Stomach (tissue), 4 donors: ENCODE results near the gene CCR5AS.

ENCODE experiments used
- POLR2AphosphoS5 ChIP-seq, 3 donors: sonication (generic); formaldehyde crosslinking; IDR thresholded peaks; one replicate each; pipeline ENCODE4 v1.6.1; 2016; ENCODE audit warnings: antibody characterized with exemption in 3 of 3
- TF ChIP-seq, protein P1 (sequence below), 7 experiments: fragments of 450-650 bp in 4 of 7; fragments of 200-600 bp in 3 of 7; sonication (generic) in 3 of 7; IDR thresholded peaks; one replicate each; pipeline ENCODE4 v1.5.1; 2016 to 2019; ENCODE audit warnings: antibody characterized with exemption in 7 of 7, control low read depth in 2 of 7, mild to moderate bottlenecking in 1 of 7

DNA sequence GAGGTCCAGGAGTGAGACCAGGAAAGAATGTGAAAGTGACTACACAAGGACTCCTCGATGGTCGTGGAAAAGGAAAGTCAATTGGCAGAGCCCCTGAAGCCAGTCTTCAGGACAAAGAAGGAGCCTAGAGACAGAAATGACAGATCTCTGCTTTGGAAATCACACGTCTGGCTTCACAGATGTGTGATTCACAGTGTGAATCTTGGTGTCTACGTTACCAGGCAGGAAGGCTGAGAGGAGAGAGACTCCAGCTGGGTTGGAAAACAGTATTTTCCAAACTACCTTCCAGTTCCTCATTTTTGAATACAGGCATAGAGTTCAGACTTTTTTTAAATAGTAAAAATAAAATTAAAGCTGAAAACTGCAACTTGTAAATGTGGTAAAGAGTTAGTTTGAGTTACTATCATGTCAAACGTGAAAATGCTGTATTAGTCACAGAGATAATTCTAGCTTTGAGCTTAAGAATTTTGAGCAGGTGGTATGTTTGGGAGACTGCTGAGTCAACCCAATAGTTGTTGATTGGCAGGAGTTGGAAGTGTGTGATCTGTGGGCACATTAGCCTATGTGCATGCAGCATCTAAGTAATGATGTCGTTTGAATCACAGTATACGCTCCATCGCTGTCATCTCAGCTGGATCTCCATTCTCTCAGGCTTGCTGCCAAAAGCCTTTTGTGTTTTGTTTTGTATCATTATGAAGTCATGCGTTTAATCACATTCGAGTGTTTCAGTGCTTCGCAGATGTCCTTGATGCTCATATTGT, 47.0 kb downstream of the CCR5AS start:
- TF ChIP-seq, protein P1, sequence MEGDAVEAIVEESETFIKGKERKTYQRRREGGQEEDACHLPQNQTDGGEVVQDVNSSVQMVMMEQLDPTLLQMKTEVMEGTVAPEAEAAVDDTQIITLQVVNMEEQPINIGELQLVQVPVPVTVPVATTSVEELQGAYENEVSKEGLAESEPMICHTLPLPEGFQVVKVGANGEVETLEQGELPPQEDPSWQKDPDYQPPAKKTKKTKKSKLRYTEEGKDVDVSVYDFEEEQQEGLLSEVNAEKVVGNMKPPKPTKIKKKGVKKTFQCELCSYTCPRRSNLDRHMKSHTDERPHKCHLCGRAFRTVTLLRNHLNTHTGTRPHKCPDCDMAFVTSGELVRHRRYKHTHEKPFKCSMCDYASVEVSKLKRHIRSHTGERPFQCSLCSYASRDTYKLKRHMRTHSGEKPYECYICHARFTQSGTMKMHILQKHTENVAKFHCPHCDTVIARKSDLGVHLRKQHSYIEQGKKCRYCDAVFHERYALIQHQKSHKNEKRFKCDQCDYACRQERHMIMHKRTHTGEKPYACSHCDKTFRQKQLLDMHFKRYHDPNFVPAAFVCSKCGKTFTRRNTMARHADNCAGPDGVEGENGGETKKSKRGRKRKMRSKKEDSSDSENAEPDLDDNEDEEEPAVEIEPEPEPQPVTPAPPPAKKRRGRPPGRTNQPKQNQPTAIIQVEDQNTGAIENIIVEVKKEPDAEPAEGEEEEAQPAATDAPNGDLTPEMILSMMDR (IDR thresholded peaks at IDR 0.05): no peak
- no peak for TF ChIP-seq POLR2AphosphoS5 (IDR thresholded peaks at IDR 0.05)
